HG03139 (cell line): ENCODE data around the gene ETAA1.

Experiments
- ATAC-seq: cut with Tn5 transposase; IDR thresholded peaks from one replicate; pipeline ENCODE4 v1.9.1; 2021; ENCODE audit not compliant: unreplicated experiment

Gene ETAA1

GRCh38 chr2:67437114-67437513, 40.0 kb downstream of the ETAA1 start:
- no peak for ATAC-seq

- no peak for ATAC-seq
These were observed 41.2 kb downstream of the ETAA1 start for GRCh38 chr2:67438337-67438736.

DNA sequence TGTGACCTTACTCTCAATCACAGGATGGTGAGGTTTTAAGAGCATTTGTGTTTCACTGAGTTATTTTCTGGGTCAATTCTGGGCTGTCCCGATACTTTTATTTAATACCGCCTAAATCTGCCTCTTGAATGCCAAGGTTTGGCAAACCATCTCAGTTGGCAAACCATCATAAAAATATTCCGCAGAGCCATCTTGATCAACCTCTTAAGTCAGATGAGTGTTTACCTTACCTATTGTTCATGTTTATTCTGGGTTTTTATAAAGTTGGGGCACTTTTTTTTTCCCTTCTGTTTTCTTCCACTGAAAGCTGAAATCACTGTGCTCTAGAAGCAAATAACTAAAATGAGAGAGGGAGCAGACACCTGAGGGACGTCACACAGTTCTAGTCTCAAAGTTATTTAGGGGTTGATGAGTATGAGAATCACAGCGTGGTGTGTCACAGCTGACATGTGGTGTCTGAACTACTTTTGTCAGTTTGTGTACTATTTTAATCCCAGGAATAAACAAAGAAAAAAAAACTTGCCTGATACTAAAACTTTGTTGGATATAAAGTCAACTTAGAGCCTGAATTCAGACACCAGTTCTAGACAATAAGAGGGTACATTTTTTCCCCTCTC, 48.6 kb downstream of the ETAA1 start:
- ATAC-seq = no peak

DNA sequence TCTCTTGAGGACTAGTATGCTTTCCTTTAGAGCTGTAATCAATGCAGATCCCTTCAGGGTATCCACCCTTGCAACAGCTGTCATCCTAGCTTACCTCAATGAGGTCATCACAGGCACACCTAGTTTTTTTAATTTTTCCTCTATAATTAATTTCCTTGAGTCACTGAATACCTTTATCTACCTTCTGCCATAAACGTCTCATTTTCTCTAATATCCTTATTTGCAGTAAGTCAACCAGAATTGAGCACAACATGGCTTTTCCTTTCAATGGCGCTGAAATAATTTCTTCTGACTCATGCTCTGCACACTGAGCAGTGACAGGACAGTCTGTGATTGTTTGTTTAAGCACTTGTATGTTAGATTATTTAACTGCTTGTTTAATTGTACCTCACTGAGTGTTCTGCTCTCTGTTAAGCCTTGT, 49.4 kb downstream of the ETAA1 start:
- ATAC-seq = no peak

GRCh38 chr2:67448648-67449047, 51.5 kb downstream of the ETAA1 start:
- ATAC-seq = no peak

- no peak for ATAC-seq
These were observed 54.1 kb downstream of the ETAA1 start for GRCh38 chr2:67451086-67451832.

DNA sequence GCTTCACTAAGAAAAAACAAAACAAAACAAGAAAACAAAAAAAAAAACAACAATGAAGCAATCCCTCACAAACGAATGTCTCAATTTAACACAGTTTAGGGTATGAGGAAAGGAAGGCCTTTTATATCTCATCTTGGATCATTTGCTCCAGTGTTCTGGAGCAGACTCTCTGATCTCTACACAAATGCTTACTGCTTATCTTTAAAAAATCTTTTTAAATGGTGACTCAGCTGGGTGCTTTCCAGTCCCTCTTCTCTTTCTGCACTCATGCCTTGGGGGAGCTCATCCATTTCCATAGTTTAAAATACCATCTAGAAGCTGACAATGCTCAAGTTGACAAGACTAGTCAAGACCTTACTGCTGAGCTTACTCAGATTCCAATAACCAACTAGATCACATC, 56.2 kb downstream of the ETAA1 start:
- ATAC-seq = no peak

DNA sequence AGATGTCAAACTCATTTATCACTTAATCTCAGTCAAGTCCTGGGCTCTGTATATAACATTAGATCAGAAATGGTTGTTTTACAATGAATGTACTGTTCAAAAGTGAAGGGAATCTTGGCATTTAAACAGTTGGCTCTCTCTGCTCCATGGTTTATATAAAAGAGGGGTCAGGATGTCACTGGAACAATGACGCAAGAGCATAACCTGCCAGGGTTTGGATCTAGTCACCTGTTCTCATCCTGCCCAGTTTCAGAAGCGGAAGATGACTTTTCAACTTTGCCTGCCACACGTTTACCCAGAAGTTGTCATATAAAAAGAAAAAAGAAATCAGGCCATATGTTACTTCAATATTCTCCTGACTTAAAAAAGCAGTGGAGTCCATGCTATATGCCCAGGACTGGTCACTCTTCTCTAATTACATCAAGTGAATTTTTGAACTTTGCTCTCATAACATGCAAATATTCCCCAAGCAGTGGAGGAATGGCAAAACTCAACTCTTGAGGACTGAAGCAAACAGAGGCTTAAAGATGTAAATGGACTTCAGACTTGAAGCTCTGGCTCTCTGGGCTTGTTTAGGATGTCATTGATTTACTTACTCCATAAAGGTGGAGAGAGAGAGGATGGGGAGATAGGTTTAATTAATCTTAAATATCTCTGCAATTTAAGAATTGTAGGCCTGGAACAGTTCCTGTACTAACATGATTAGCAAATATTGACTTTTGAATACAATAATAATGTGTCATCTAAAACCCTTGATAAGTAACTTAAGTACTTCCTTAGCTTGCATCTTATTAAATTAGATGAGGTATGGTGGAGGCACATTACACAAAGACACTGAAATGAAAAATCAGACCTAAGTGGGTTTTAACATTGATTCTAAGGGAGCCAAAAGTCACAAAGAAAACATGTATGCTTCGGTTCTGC, 58.3 kb downstream of the ETAA1 start:
- ATAC-seq = no peak

DNA sequence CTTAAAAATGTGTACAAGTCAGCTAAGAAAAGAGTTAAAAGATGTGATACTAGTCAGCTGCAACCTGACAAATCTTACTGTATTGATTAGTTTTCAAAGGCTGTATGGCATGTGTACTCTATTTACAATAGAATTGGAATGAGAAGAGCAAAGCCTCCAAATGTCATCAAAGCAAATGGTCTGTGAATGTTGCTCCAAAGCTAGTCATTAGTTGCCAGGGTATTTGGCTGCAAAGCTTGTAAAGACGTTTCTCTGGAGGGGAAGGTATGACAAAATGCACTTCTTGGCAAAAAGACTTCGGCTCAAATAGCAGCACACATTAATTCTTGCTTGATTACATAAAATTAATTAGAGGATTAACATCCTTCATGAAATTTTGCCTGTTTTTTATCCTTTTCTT, 59.3 kb downstream of the ETAA1 start:
- no peak for ATAC-seq

- ATAC-seq = no peak
These were observed 60.6 kb downstream of the ETAA1 start for GRCh38 chr2:67457699-67458098.

DNA sequence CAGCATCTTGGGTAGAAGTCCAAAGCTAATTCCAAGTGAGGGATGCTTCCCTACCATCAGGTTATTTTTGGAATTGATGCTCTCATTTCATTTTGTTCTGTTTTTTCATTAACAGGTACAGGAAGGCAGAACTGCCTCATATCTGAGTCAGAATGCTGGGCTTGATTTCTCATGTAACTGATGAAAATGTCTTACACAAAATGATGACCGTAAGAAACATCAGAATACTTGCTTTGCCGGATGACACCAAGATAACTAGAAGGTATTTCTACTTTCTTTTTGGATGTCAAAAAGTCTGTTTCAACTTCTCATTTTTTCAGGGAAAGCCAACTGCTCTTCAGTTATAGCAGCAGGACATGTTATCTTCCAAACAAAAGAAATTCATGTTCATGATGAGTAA, 62.6 kb downstream of the ETAA1 start:
- ATAC-seq = no peak
